Keratinocyte (primary cell): ENCODE data around the gene DENND1A.

ENCODE experiments used
- EZH2 ChIP-seq: IDR thresholded peaks from one replicate; pipeline ENCODE4 v1.6.1; 2012; ENCODE audit warnings: inconsistent platforms, mild to moderate bottlenecking, low read length, moderate library complexity
- TF ChIP-seq, protein P1 (sequence below), 3 experiments: IDR thresholded peaks in 1 of 3; conservative IDR thresholded peaks in 1 of 3; optimal IDR thresholded peaks in 1 of 3; 2 replicates in 2 of 3; 3 replicates in 1 of 3; pipeline versions ENCODE3 to v1.5.1; 2011; ENCODE audit warnings: low read length in 3 of 3, mild to moderate bottlenecking in 3 of 3, moderate library complexity in 2 of 3, control low read depth in 1 of 3, inconsistent platforms in 1 of 3; ENCODE audit not compliant: insufficient read depth in 2 of 3; ENCODE audit errors: extremely low read depth in 1 of 3

DNA sequence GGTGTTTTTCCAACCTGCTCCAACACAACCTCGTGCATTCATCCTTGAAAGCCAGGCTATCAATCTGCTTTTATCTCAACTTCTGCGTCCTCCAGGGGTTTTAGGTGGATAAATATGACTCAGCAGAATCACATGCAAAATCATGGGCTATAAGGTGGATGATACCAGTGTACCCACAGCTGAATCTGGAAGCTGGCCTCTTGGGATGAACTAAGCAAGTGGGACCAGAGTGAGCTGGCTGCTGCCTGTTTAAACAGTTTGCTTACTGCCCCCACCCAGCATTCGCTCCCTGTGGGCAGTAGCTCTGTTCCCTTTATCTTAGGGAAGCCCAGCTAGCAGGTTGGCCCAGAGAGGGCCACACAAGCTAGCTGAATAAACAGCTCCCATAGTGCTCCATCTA lies 379.9 kb downstream of the DENND1A start:
- TF ChIP-seq, protein P1, sequence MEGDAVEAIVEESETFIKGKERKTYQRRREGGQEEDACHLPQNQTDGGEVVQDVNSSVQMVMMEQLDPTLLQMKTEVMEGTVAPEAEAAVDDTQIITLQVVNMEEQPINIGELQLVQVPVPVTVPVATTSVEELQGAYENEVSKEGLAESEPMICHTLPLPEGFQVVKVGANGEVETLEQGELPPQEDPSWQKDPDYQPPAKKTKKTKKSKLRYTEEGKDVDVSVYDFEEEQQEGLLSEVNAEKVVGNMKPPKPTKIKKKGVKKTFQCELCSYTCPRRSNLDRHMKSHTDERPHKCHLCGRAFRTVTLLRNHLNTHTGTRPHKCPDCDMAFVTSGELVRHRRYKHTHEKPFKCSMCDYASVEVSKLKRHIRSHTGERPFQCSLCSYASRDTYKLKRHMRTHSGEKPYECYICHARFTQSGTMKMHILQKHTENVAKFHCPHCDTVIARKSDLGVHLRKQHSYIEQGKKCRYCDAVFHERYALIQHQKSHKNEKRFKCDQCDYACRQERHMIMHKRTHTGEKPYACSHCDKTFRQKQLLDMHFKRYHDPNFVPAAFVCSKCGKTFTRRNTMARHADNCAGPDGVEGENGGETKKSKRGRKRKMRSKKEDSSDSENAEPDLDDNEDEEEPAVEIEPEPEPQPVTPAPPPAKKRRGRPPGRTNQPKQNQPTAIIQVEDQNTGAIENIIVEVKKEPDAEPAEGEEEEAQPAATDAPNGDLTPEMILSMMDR (optimal IDR thresholded peaks at IDR 0.05 in 1 of 3, IDR thresholded peaks at IDR 0.05 in 1 of 3, conservative IDR thresholded peaks at IDR 0.05 in 1 of 3; ENCODE audit: extremely low read depth in 1 of 3, insufficient read depth in 2 of 3, low read length in 3 of 3), result no peak
- no peak for TF ChIP-seq EZH2
